Stromal cell of bone marrow (primary cell): ENCODE data around the gene NFIX.

ENCODE experiments used
- DNase-seq: peaks from one replicate; pipeline ENCODE4 v3.0.0-alpha.2; 2012; ENCODE audit warnings: low read depth

Gene NFIX

GRCh38 chr19:13093407-13094105 lies 98.3 kb downstream of the NFIX start:
- peak; percentile 56 for DNase-seq

GRCh38 chr19:13094106-13094504 lies 98.8 kb downstream of the NFIX start:
- DNase-seq = no peak

- no peak for DNase-seq
These were observed 99.6 kb downstream of the NFIX start for GRCh38 chr19:13094771-13095392.

GRCh38 chr19:13095393-13095784 lies 100.1 kb downstream of the NFIX start:
- no peak for DNase-seq

GRCh38 chr19:13095934-13096927 lies 101.0 kb downstream of the NFIX start:
- no peak for DNase-seq

- DNase-seq = no peak
These were observed 101.8 kb downstream of the NFIX start for GRCh38 chr19:13097033-13097462.

- DNase-seq = no peak
These were observed 102.4 kb downstream of the NFIX start for GRCh38 chr19:13097463-13098258.

GRCh38 chr19:13098277-13099072 lies 103.2 kb downstream of the NFIX start:
- no peak for DNase-seq

GRCh38 chr19:13099073-13099999 lies 104.1 kb downstream of the NFIX start:
- DNase-seq = no peak

GRCh38 chr19:13100031-13100588 lies 104.8 kb downstream of the NFIX start:
- no peak for DNase-seq

GRCh38 chr19:13100841-13101589 lies 105.7 kb downstream of the NFIX start:
- no peak for DNase-seq

- no peak for DNase-seq
These were observed 106.5 kb downstream of the NFIX start for GRCh38 chr19:13101590-13102415.

GRCh38 chr19:13102416-13102665 lies 107.1 kb downstream of the NFIX start:
- DNase-seq = no peak

- no peak for DNase-seq
These were observed 107.6 kb downstream of the NFIX start, which contains the start of gene LYL1 for GRCh38 chr19:13102666-13103580. Gene LYL1 (minus strand): TSS chr19:13102858. CDS start chr19:13101171, 1,687 bp downstream.

GRCh38 chr19:13103581-13104359 lies 108.5 kb downstream of the NFIX start:
- DNase-seq = no peak

- DNase-seq = no peak
These were observed 109.1 kb downstream of the NFIX start for GRCh38 chr19:13104360-13104847.
